ENCODE data around the gene SHB. TPM values are rescaled to one million over a fixed set of nuclear protein-coding genes. Genes with fewer than 3 reads are reported as not detected.

SHB gene
- total and polyA plus RNA-seq, 2 of the 8 experiments (the other 6 are each of a cell fraction or from before 2014, with no cell fraction given) = 4.1 to 12.6 TPM

- Histone ChIP-seq H3K23ac (ENCODE audit: insufficient read length) (no peak overlapping the region), H3K18ac (ENCODE audit: extremely low read depth, low read length) (no peak overlapping the region), H3K56ac (replicated peaks; ENCODE audit: insufficient read length, low read depth, low read length) (no peak overlapping the region), H2BK15ac (ENCODE audit: low read length) (peak overlapping the region; percentile 72; the same call in 1 of the 2 replicates), H4K5ac (ENCODE audit: insufficient read length, low read depth, low read length) (no peak overlapping the region), H3K79me1 (ENCODE audit: low read depth, low read length) (no peaks in the 10 kb centered on the region), H2BK120ac (replicated peaks; ENCODE audit: low read depth, low read length) (no peak overlapping the region), H4K91ac (replicated peaks; ENCODE audit: insufficient read length, low read length) (no peak overlapping the region), H3K4me1 (replicated peaks in 1 of 4; ENCODE audit: control insufficient read depth in 3 of 4, insufficient read depth in 4 of 4, low read length in 3 of 4) (peaks cover 0 to 3% (median 0%) of the 10 kb centered on the region in 4 experiments; a peak in 2 of 7 replicates), H2BK5ac (ENCODE audit: low read depth, low read length) (no peak overlapping the region), H3K79me2 (ENCODE audit: control insufficient read depth in 1 of 2, insufficient read depth in 2 of 2, low read length in 2 of 2) (no peaks in the 10 kb centered on the region), H3K4me3 (ENCODE audit: extremely low read depth in 1 of 4, insufficient read depth in 2 of 4, low read depth in 3 of 4, low read length in 4 of 4) (no peak overlapping the region), H4K8ac (ENCODE audit: extremely low read depth, insufficient read depth, low read length) (no peak overlapping the region), H3K27me3 (replicated peaks in 1 of 4; ENCODE audit: control insufficient read depth in 3 of 4, extremely low read depth in 1 of 4, insufficient read depth in 3 of 4, low read length in 3 of 4) (no peaks in the 10 kb centered on the region; a peak in 1 of 7 replicates), H3K14ac (ENCODE audit: insufficient read length) (no peak overlapping the region), H3K4me2 (ENCODE audit: insufficient read depth in 1 of 2, low read depth in 2 of 2, low read length in 2 of 2) (peak overlapping the region in 1 of 2 experiments; percentile 20; a peak in 1 of 4 replicates), H3K9me3 (ENCODE audit: insufficient read depth in 2 of 2, low read depth in 1 of 2, low read length in 1 of 2) (no peaks in the 10 kb centered on the region), H4K20me1 (replicated peaks in 1 of 2; ENCODE audit: control insufficient read depth in 1 of 2, insufficient read depth in 2 of 2, low read length in 2 of 2) (no peaks in the 10 kb centered on the region), H3K36me3 (ENCODE audit: control insufficient read depth in 2 of 4, insufficient read depth in 4 of 4, low read length in 3 of 4) (no peaks in the 10 kb centered on the region), H3K27ac (ENCODE audit: low read depth, low read length) (no peak overlapping the region), H2BK20ac (ENCODE audit: low read length) (no peak overlapping the region), H2BK12ac (ENCODE audit: low read depth, low read length) (no peak overlapping the region), H3K9ac (replicated peaks in 1 of 4; ENCODE audit: extremely low read depth in 1 of 4, low read depth in 3 of 4, low read length in 3 of 4) (no peak overlapping the region; a peak in 1 of 7 replicates), H2AFZ (ENCODE audit: low read length) (peak overlapping the region; percentile 61; the same call in 1 of the 2 replicates), H2AK5ac (ENCODE audit: low read depth, low read length) (no peak overlapping the region), H3K4ac (replicated peaks; ENCODE audit: insufficient read length, low read depth, low read length) (no peak overlapping the region), H3K23me2 (ENCODE audit: low read depth, low read length) (no peaks in the 10 kb centered on the region)
- ChIA-PET CTCF (ENCODE audit: partially characterized antibody) (interaction anchor here (1.0 to 3.1 kb wide), 3 partner anchors 12 to 169 kb away, joined by 3 to 10 read pairs (median 8); no protein-coding TSS in a partner anchor), POLR2A (ENCODE audit: partially characterized antibody) (no interaction called here)
- WGBS, 2 experiments (ENCODE audit: extremely low coverage in 1 of 2, insufficient coverage in 1 of 2, insufficient read length in 1 of 2, insufficient replicate concordance in 2 of 2, low coverage in 1 of 2, low lambda C conversion rate in 2 of 2, missing lambda C conversion rate in 1 of 2) = 66% methylated on average over 5 of the region's 5 CpGs; no CpG with 5 or more reads in 1 of the 2 experiments
- TF ChIP-seq EGR1 (IDR thresholded peaks at IDR 0.05; ENCODE audit: borderline replicate concordance, low read depth, low read length) (no peak), YY1 (IDR thresholded peaks at IDR 0.05; ENCODE audit: low read depth, low read length) (peak; percentile 57; the same call in 1 of the 2 replicates)
- DNase-seq (ENCODE audit: low read depth in 1 of 2, low spot score in 2 of 2) (no peak), FAIRE-seq (no peak)
These were observed 13.6 kb upstream of the SHB start for GRCh38 chr9:38082446-38083287.
